ENCODE measurements around the gene PTPN1. TPM values are rescaled to one million over a fixed set of nuclear protein-coding genes. Genes with fewer than 3 reads are reported as not detected.

The PTPN1 gene
- polyA plus RNA-seq, 1 donor (not counting 4 experiments of a cell fraction or from before 2014, with no cell fraction given) = 61.6 TPM

DNA sequence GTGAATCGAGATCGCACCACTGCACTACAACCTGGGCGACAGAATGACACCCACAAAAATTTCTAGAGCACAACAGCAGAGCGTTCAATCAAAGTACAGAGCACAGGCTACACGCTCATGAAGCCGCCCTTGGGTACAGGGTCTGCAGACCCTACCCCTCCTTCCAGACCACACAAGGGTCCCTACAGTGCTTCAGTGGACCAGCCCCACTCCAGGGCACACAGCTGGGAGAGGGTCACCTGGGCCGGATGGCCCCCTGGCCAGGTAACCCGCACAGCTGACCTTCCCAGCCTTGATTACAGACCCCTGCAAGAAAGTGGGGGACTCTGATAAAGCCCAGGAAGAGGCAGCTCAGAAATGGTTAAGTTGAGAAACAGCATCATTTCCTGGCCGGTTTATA, 117.6 kb downstream of the PTPN1 start:
- H3K9me3 ChIP-seq (ENCODE audit: control insufficient read depth, low read depth, low read length) = no peaks in the 10 kb centered on the region
- H3K9ac ChIP-seq (ENCODE audit: control insufficient read depth, extremely low read depth, insufficient read depth, low read length) = no peak overlapping the region
- H3K79me2 ChIP-seq (ENCODE audit: control insufficient read depth, insufficient read depth, low read length) = no peaks in the 10 kb centered on the region
- H3K27me3 ChIP-seq (ENCODE audit: control insufficient read depth, extremely low read depth, insufficient read depth, low read length) = peaks cover 11% of the 10 kb centered on the region
- no peak overlapping the region for H2AFZ ChIP-seq (ENCODE audit: control insufficient read depth, low read length)
- no peak overlapping the region for H3K4me2 ChIP-seq (ENCODE audit: control insufficient read depth, extremely low read depth, insufficient read depth, low read depth, low read length)
- FAIRE-seq = no peak
- TF ChIP-seq EZH2 (IDR thresholded peaks at IDR 0.05; ENCODE audit: low read length) = no peak
- TF ChIP-seq, protein P1, sequence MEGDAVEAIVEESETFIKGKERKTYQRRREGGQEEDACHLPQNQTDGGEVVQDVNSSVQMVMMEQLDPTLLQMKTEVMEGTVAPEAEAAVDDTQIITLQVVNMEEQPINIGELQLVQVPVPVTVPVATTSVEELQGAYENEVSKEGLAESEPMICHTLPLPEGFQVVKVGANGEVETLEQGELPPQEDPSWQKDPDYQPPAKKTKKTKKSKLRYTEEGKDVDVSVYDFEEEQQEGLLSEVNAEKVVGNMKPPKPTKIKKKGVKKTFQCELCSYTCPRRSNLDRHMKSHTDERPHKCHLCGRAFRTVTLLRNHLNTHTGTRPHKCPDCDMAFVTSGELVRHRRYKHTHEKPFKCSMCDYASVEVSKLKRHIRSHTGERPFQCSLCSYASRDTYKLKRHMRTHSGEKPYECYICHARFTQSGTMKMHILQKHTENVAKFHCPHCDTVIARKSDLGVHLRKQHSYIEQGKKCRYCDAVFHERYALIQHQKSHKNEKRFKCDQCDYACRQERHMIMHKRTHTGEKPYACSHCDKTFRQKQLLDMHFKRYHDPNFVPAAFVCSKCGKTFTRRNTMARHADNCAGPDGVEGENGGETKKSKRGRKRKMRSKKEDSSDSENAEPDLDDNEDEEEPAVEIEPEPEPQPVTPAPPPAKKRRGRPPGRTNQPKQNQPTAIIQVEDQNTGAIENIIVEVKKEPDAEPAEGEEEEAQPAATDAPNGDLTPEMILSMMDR (optimal IDR thresholded peaks at IDR 0.05 in 1 of 3, IDR thresholded peaks at IDR 0.05 in 1 of 3, conservative IDR thresholded peaks at IDR 0.05 in 1 of 3; ENCODE audit: extremely low read depth in 1 of 3, insufficient read depth in 2 of 3, low read length in 3 of 3) = no peak
- H3K27ac ChIP-seq (ENCODE audit: control insufficient read depth, insufficient read depth, low read length) = no peak overlapping the region
- no peaks in the 10 kb centered on the region for H3K36me3 ChIP-seq (ENCODE audit: control insufficient read depth in 2 of 2, extremely low read depth in 1 of 2, insufficient read depth in 2 of 2, low read length in 2 of 2)
- no peak overlapping the region for H3K4me3 ChIP-seq (ENCODE audit: control insufficient read depth in 2 of 3, extremely low read depth in 1 of 3, insufficient read depth in 2 of 3, low read depth in 1 of 3, low read length in 3 of 3)
- peaks cover 14% of the 10 kb centered on the region for H3K4me1 ChIP-seq (ENCODE audit: control insufficient read depth, extremely low read depth, insufficient read depth, low read length)
- dilution Hi-C loops (cut with MboI; ENCODE audit: extremely low pct_ligation_motif_present, low sequenced_read_pairs) = no loop called here
- no peaks in the 10 kb centered on the region for H3K9me1 ChIP-seq (ENCODE audit: control insufficient read depth, extremely low read depth, insufficient read depth, low read length)
- no peaks in the 10 kb centered on the region for H4K20me1 ChIP-seq (ENCODE audit: control insufficient read depth, extremely low read depth, insufficient read depth, low read length)
- DNase-seq (ENCODE audit: low read depth, low spot score) = no peak

DNA sequence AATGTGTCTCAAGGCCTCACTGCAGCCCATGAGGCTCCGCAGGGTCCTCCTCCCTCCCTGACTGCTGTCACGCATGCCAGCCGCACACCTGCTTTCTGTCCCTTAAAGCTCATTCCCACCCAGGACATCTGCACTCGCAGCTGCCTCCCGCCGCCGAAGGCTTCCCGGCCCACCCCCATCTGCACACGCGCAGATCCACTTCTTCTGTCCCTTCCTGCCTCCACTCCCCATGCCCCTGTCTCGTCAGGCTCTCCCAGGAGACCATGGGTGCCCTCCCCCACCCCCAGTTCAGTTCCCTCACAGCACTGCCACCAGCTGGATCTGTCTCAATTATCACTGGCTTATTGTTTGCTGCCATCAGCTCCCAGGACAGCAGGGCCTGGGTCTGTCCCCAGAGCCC, 118.1 kb downstream of the PTPN1 start:
- no peaks in the 10 kb centered on the region for H3K79me2 ChIP-seq (ENCODE audit: control insufficient read depth, insufficient read depth, low read length)
- H2AFZ ChIP-seq (ENCODE audit: control insufficient read depth, low read length) = no peak overlapping the region
- no peak overlapping the region for H3K9ac ChIP-seq (ENCODE audit: control insufficient read depth, extremely low read depth, insufficient read depth, low read length)
- no peak for FAIRE-seq
- TF ChIP-seq EZH2 (IDR thresholded peaks at IDR 0.05; ENCODE audit: low read length) = no peak
- TF ChIP-seq, protein P1 (optimal IDR thresholded peaks at IDR 0.05 in 1 of 3, IDR thresholded peaks at IDR 0.05 in 1 of 3, conservative IDR thresholded peaks at IDR 0.05 in 1 of 3; ENCODE audit: extremely low read depth in 1 of 3, insufficient read depth in 2 of 3, low read length in 3 of 3) = no peak
- H3K27me3 ChIP-seq (ENCODE audit: control insufficient read depth, extremely low read depth, insufficient read depth, low read length) = peaks cover 13% of the 10 kb centered on the region
- H3K4me2 ChIP-seq (ENCODE audit: control insufficient read depth, extremely low read depth, insufficient read depth, low read depth, low read length) = no peak overlapping the region
- H3K4me1 ChIP-seq (ENCODE audit: control insufficient read depth, extremely low read depth, insufficient read depth, low read length) = peaks cover 14% of the 10 kb centered on the region
- no peaks in the 10 kb centered on the region for H3K9me3 ChIP-seq (ENCODE audit: control insufficient read depth, low read depth, low read length)
- no peaks in the 10 kb centered on the region for H4K20me1 ChIP-seq (ENCODE audit: control insufficient read depth, extremely low read depth, insufficient read depth, low read length)
- H3K9me1 ChIP-seq (ENCODE audit: control insufficient read depth, extremely low read depth, insufficient read depth, low read length) = no peaks in the 10 kb centered on the region
- dilution Hi-C loops (cut with MboI; ENCODE audit: extremely low pct_ligation_motif_present, low sequenced_read_pairs) = no loop called here
- no peak for DNase-seq (ENCODE audit: low read depth, low spot score)
- no peak overlapping the region for H3K27ac ChIP-seq (ENCODE audit: control insufficient read depth, insufficient read depth, low read length)
- no peaks in the 10 kb centered on the region for H3K36me3 ChIP-seq (ENCODE audit: control insufficient read depth in 2 of 2, extremely low read depth in 1 of 2, insufficient read depth in 2 of 2, low read length in 2 of 2)
- no peak overlapping the region for H3K4me3 ChIP-seq (ENCODE audit: control insufficient read depth in 2 of 3, extremely low read depth in 1 of 3, insufficient read depth in 2 of 3, low read depth in 1 of 3, low read length in 3 of 3)

Data from keratinocyte (primary cell).